Caco-2 (cell line): ENCODE results near the gene ZNHIT6. TPM values are rescaled to one million over a fixed set of nuclear protein-coding genes. Genes with fewer than 3 reads are reported as not detected.

ENCODE experiments used
- BruUV-seq: library from RNA; stranded (reverse); fragments of 400-500 nt; replicated peaks from 2 replicates; lab custom pipeline; 2021; lab: Mats Ljungman, UMichigan
- CTCF ChIA-PET: fragments of 300-600 bp; sonication (Branson Sonifier 250); formaldehyde crosslinking; loops from one replicate; lab custom pipeline; 2022; ENCODE audit warnings: antibody characterized with exemption; lab: Charles Lee
- POLR2A ChIA-PET: fragments of 300-600 bp; sonication (Branson Sonifier 250); formaldehyde crosslinking; loops from one replicate; lab custom pipeline; 2022; ENCODE audit warnings: antibody characterized with exemption; lab: Charles Lee
- DNase-seq, 2 experiments: peaks; one replicate each; pipeline versions ENCODE4 v3.0.0 to v3.0.0-alpha.2; 2020 to 2022
- H3K27me3 ChIP-seq: replicated peaks from 2 replicates; pipeline ENCODE4 v1.6.0; 2011; ENCODE audit warnings: low read length; ENCODE audit not compliant: control insufficient read depth, insufficient read depth
- H3K36me3 ChIP-seq: 2 replicates; pipeline ENCODE4 v1.5.1; 2011; ENCODE audit warnings: low read length; ENCODE audit not compliant: control insufficient read depth, insufficient read depth
- H3K4me1 ChIP-seq: fragments of 250-450 bp; sonication (Bioruptor Pico); 2 replicates; pipeline ENCODE4 v1.5.1; 2020; ENCODE audit warnings: mild to moderate bottlenecking
- H3K4me3 ChIP-seq: 2 replicates; pipeline ENCODE4 v1.5.1; 2011; ENCODE audit warnings: low read depth, mild to moderate bottlenecking, control low read depth, low read length
- H3K9me3 ChIP-seq: fragments of 250-450 bp; sonication (Bioruptor Pico); 2 replicates; pipeline ENCODE4 v1.5.1; 2020; ENCODE audit warnings: mild to moderate bottlenecking, moderate library complexity
- H3K27ac Mint-ChIP-seq: one replicate; pipeline ENCODE4 v1.8.0; 2022; ENCODE audit warnings: mixed read lengths; ENCODE audit not compliant: unreplicated experiment
- H3K27me3 Mint-ChIP-seq: one replicate; pipeline ENCODE4 v1.8.0; 2022; ENCODE audit warnings: mixed read lengths; ENCODE audit not compliant: insufficient read depth, unreplicated experiment
- H3K36me3 Mint-ChIP-seq: one replicate; pipeline ENCODE4 v1.8.0; 2022; ENCODE audit warnings: mild to moderate bottlenecking, mixed read lengths; ENCODE audit not compliant: insufficient read depth, unreplicated experiment
- H3K4me1 Mint-ChIP-seq: one replicate; pipeline ENCODE4 v1.8.0; 2022; ENCODE audit warnings: low read depth, mixed read lengths; ENCODE audit not compliant: unreplicated experiment
- H3K4me3 Mint-ChIP-seq: one replicate; pipeline ENCODE4 v1.8.0; 2022; ENCODE audit warnings: mild to moderate bottlenecking, moderate library complexity, mixed read lengths; ENCODE audit not compliant: unreplicated experiment
- H3K9me3 Mint-ChIP-seq: one replicate; pipeline ENCODE4 v1.8.0; 2022; ENCODE audit warnings: mixed read lengths; ENCODE audit not compliant: unreplicated experiment
- intact Hi-C: fragments of 100-400 bp; cut with micrococcal nuclease; formaldehyde crosslinking; loops from one replicate; pipeline ENCODE4 v1.10.0; 2022; ENCODE audit not compliant: unreplicated experiment
- total RNA-seq: library from RNA; stranded (reverse); gene quantifications from 2 replicates; pipeline ENCODE4 v1.2.3, GENCODE V29; 2022
- TF ChIP-seq, protein P1 (sequence below), 2 experiments: fragments of 200-600 bp in 1 of 2; IDR thresholded peaks; 1 replicate in 1 of 2; 2 replicates in 1 of 2; pipeline versions ENCODE4 v1.5.1 to v1.8.0; 2011 to 2022; ENCODE audit warnings: antibody characterized with exemption in 1 of 2, control low read depth in 1 of 2, inconsistent platforms in 1 of 2, low read depth in 1 of 2, low read length in 1 of 2, mild to moderate bottlenecking in 1 of 2, moderate library complexity in 1 of 2; ENCODE audit not compliant: insufficient read depth in 1 of 2, severe bottlenecking in 1 of 2, unreplicated experiment in 1 of 2

Gene ZNHIT6
- total RNA-seq, 1 experiment from 2014 or later = 16.1 TPM

DNA sequence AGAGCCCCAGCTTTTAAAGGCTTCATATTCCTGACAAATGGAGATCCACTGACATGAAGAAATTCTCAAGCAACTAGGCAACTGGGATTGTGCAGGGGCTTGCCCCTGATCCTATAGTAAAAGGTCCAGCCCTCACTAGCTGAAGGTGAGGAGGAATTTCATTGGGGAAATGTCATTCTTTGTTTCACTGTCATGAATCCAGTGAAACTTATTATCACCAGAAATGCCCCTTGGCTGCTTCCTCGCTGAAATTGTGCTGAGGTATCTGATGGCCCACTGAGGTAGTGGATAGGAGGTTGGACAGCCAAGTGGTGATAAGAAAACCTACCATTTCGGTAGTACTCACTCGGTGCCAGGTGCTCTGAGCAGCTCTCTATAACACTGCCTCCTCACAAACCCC, 91.5 kb downstream of the ZNHIT6 start:
- Histone ChIP-seq H3K9me3 (no peaks in the 10 kb centered on the region), H3K27me3 (no peaks in the 10 kb centered on the region), H3K4me3 (no peak overlapping the region), H3K4me1 (peaks cover 18% of the 10 kb centered on the region), H3K36me3 (no peaks in the 10 kb centered on the region)
- BruUV-seq = no TSS peak
- Mint-ChIP-seq H3K27me3 (no peaks in the 10 kb centered on the region), H3K4me1 (peaks cover 17% of the 10 kb centered on the region), H3K36me3 (peaks cover 6% of the 10 kb centered on the region), H3K27ac (no peak overlapping the region), H3K9me3 (peaks cover 18% of the 10 kb centered on the region), H3K4me3 (no peak overlapping the region)
- no peak for DNase-seq
- intact Hi-C loops = no loop called here
- POLR2A ChIA-PET = no interaction called here
- TF ChIP-seq, protein P1, sequence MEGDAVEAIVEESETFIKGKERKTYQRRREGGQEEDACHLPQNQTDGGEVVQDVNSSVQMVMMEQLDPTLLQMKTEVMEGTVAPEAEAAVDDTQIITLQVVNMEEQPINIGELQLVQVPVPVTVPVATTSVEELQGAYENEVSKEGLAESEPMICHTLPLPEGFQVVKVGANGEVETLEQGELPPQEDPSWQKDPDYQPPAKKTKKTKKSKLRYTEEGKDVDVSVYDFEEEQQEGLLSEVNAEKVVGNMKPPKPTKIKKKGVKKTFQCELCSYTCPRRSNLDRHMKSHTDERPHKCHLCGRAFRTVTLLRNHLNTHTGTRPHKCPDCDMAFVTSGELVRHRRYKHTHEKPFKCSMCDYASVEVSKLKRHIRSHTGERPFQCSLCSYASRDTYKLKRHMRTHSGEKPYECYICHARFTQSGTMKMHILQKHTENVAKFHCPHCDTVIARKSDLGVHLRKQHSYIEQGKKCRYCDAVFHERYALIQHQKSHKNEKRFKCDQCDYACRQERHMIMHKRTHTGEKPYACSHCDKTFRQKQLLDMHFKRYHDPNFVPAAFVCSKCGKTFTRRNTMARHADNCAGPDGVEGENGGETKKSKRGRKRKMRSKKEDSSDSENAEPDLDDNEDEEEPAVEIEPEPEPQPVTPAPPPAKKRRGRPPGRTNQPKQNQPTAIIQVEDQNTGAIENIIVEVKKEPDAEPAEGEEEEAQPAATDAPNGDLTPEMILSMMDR (IDR thresholded peaks at IDR 0.05; ENCODE audit: insufficient read depth in 1 of 2, low read depth in 1 of 2, low read length in 1 of 2, severe bottlenecking in 1 of 2, unreplicated experiment in 1 of 2) = no peak
- CTCF ChIA-PET = no interaction called here

DNA sequence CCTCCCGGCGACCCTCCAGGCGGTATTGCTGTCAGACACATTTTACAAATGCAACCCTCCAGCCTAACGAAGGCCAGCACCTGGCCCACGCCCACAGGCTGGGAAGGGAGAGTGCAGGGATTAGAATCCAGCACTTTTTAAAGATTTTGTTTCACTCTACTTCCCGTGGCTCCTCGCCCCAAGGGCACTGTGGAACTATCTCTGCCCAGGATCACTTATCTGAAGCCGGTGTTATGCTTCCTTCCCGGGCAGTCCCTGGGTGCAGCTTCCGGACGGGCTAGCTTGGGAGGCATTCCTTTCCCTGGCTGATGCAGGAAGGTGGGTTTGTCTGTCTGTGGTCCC, 91.9 kb downstream of the ZNHIT6 start:
- Histone ChIP-seq H3K36me3 (no peaks in the 10 kb centered on the region), H3K4me3 (no peak overlapping the region), H3K4me1 (peaks cover 22% of the 10 kb centered on the region), H3K27me3 (no peaks in the 10 kb centered on the region), H3K9me3 (no peaks in the 10 kb centered on the region)
- DNase-seq = no peak
- ChIA-PET POLR2A (no interaction called here), CTCF (no interaction called here)
- Mint-ChIP-seq H3K4me3 (no peak overlapping the region), H3K27me3 (no peaks in the 10 kb centered on the region), H3K27ac (no peak overlapping the region), H3K4me1 (peaks cover 21% of the 10 kb centered on the region), H3K36me3 (peaks cover 6% of the 10 kb centered on the region), H3K9me3 (peaks cover 14% of the 10 kb centered on the region)
- intact Hi-C loops = no loop called here
- BruUV-seq = no TSS peak
- TF ChIP-seq, protein P1 (IDR thresholded peaks at IDR 0.05; ENCODE audit: insufficient read depth in 1 of 2, low read depth in 1 of 2, low read length in 1 of 2, severe bottlenecking in 1 of 2, unreplicated experiment in 1 of 2) = no peak

DNA sequence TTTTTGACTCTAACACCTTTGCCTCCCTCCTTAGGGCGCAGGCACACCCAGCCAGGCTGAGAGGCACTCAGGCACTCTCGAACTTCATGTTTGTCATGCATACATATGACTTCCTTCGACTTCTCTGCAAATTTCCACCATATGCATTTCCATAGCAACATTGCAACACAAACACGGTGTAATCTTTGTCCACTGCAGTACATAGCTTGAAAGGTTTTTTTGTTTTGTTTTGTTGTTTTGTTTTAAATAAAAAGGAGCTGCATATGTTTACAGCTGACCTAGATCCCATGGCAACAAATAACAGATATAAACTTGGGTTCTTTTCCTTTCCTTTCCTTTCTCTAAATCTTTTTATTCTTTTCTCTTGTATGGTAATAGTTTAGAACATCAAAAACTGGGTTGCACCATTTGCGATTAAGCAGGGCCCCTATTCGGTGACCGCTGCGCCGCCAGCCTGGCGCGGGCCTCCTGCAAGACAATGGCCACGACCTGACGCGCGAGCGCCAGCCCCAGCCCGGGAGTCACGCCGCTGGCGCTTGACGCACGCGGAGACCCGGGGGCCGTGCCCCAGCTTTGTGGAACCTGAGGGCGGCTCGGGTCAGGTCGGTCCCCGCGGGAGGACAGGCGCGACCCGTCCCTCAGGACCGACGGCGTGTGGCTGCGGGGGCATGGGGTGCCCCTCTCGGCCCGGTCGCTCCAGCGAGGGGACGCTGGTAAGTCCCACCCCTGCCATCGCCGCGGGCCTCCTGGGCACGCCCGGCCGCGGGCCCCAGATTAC, 92.5 kb downstream of the ZNHIT6 start:
- intact Hi-C loops = no loop called here
- Histone ChIP-seq H3K4me3 (no peak overlapping the region), H3K4me1 (peaks cover 27% of the 10 kb centered on the region), H3K36me3 (no peaks in the 10 kb centered on the region), H3K27me3 (no peaks in the 10 kb centered on the region), H3K9me3 (no peaks in the 10 kb centered on the region)
- H3K4me1 Mint-ChIP-seq = peaks cover 27% of the 10 kb centered on the region
- no TSS peak for BruUV-seq
- H3K27me3 Mint-ChIP-seq = no peaks in the 10 kb centered on the region
- TF ChIP-seq, protein P1 (IDR thresholded peaks at IDR 0.05; ENCODE audit: insufficient read depth in 1 of 2, low read depth in 1 of 2, low read length in 1 of 2, severe bottlenecking in 1 of 2, unreplicated experiment in 1 of 2) = no peak
- H3K27ac Mint-ChIP-seq = no peak overlapping the region
- no peak overlapping the region for H3K4me3 Mint-ChIP-seq
- ChIA-PET CTCF (no interaction called here), POLR2A (no interaction called here)
- peaks cover 6% of the 10 kb centered on the region for H3K36me3 Mint-ChIP-seq
- DNase-seq = no peak
- H3K9me3 Mint-ChIP-seq = peaks cover 9% of the 10 kb centered on the region
